HL-60 (cell line): ENCODE measurements around the gene DMAC2L.

Experiments
- CTCF ChIP-seq: IDR thresholded peaks from one replicate; pipeline ENCODE4 v1.5.1; 2011; ENCODE audit warnings: low read length, control low read depth, inconsistent platforms; ENCODE audit not compliant: insufficient read depth
- GABPA ChIP-seq: IDR thresholded peaks from 2 replicates; pipeline ENCODE4 v1.6.1; 2012; ENCODE audit warnings: low read depth
- POLR2AphosphoS5 ChIP-seq: IDR thresholded peaks from 2 replicates; pipeline ENCODE4 v1.6.1; 2012; ENCODE audit warnings: low read depth

GRCh38 chr14:50335989-50336824 lies 24.1 kb downstream of the DMAC2L start:
- TF ChIP-seq CTCF (no peak), POLR2AphosphoS5 (no peak), GABPA (no peak)
